DND-41 (cell line): ENCODE results near the gene SMU1.

Experiments used
- ATAC-seq: fragments of 200-7000 bp; cut with Tn5 transposase; 3 replicates; pipeline ENCODE4 v1.9.1; 2021; ENCODE audit warnings: low read depth; ENCODE audit not compliant: insufficient read depth
- DNase-seq: peaks from one replicate; pipeline ENCODE4 v3.0.0-alpha.2; 2020
- H2AFZ ChIP-seq: 2 replicates; pipeline ENCODE4 v1.6.0; 2012; ENCODE audit warnings: low read depth, low read length
- H3K27ac ChIP-seq: 2 replicates; pipeline ENCODE4 v1.5.1; 2012; ENCODE audit warnings: low read length, inconsistent platforms
- H3K27me3 ChIP-seq: fragments of 200-600 bp; sonication (generic); 2 replicates; pipeline ENCODE4 v1.6.0; 2012; ENCODE audit warnings: low read length, mild to moderate bottlenecking, inconsistent platforms; ENCODE audit not compliant: insufficient read depth, poor library complexity
- H3K36me3 ChIP-seq: 2 replicates; pipeline ENCODE4 v1.5.1; 2012; ENCODE audit warnings: low read length, inconsistent platforms; ENCODE audit not compliant: insufficient read depth
- H3K4me1 ChIP-seq: 2 replicates; pipeline ENCODE4 v1.5.1; 2012; ENCODE audit warnings: mild to moderate bottlenecking, low read length; ENCODE audit not compliant: insufficient read depth
- H3K4me2 ChIP-seq: 2 replicates; pipeline ENCODE4 v1.6.0; 2012; ENCODE audit warnings: mild to moderate bottlenecking, moderate library complexity, low read length, inconsistent platforms; ENCODE audit not compliant: insufficient read depth
- H3K4me3 ChIP-seq, 2 experiments: fragments of 200-600 bp in 1 of 2; shearing (Covaris generic) in 1 of 2; 2 replicates each; pipeline ENCODE4 v1.5.1; 2012 to 2016; ENCODE audit warnings: inconsistent platforms in 2 of 2, low read length in 2 of 2, mild to moderate bottlenecking in 2 of 2, low read depth in 1 of 2, moderate library complexity in 1 of 2
- H3K79me2 ChIP-seq: 2 replicates; pipeline ENCODE4 v1.6.0; 2012; ENCODE audit warnings: low read length, inconsistent platforms; ENCODE audit not compliant: insufficient read depth
- H3K9ac ChIP-seq: 2 replicates; pipeline ENCODE4 v1.6.0; 2012; ENCODE audit warnings: low read depth, mild to moderate bottlenecking, inconsistent platforms, low read length, moderate library complexity
- H3K9me3 ChIP-seq: 2 replicates; pipeline ENCODE4 v1.5.1; 2012; ENCODE audit warnings: low read length, moderate library complexity, mild to moderate bottlenecking, inconsistent platforms; ENCODE audit not compliant: insufficient read depth, severe bottlenecking
- H4K20me1 ChIP-seq: 2 replicates; pipeline ENCODE4 v1.6.0; 2012; ENCODE audit warnings: low read length; ENCODE audit not compliant: insufficient read depth
- EZH2 ChIP-seq: IDR thresholded peaks from 3 replicates; pipeline ENCODE4 v1.6.1; 2012; ENCODE audit warnings: borderline replicate concordance, low read depth, mild to moderate bottlenecking, moderate library complexity, low read length, inconsistent platforms; ENCODE audit not compliant: severe bottlenecking
- TF ChIP-seq, protein P1 (sequence below): IDR thresholded peaks from 2 replicates; pipeline ENCODE4 v1.5.1; 2012; ENCODE audit warnings: borderline replicate concordance, low read length, moderate library complexity, mild to moderate bottlenecking; ENCODE audit not compliant: poor library complexity, severe bottlenecking; ENCODE audit errors: extremely low read depth

The SMU1 gene

DNA sequence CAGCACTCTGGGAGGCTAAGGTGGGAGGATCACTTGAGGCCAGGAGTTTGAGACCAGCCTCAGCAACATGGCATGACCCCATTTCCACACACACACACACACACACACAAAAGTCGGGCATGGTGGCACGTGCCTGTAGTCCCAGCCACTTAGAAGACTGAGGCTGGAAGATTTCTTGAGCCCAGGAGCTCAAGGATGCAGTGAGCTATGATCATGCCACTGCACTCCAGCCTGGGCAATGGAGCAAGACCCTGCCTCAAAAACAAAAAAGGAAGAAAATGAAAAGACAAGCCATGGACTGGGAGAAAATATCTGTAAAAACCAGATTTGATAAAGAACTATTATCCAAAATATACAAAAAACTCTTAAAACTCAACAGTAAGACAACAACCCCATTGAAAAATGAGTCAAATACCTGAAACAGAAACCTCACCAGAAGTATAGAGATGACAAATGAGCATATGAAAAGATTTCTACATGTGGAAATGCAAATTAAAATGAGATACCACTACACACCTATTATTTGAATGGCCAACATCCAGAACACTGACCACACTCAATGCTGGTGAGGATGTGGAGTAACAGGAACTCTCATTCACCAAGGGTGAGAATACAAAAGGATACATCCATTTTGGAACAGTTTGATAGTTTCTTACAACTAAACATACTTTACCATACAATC is 26.7 kb downstream of the SMU1 start:
- peaks cover 65% of the 10 kb centered on the region for H3K36me3 ChIP-seq
- no peak for TF ChIP-seq EZH2
- TF ChIP-seq, protein P1, sequence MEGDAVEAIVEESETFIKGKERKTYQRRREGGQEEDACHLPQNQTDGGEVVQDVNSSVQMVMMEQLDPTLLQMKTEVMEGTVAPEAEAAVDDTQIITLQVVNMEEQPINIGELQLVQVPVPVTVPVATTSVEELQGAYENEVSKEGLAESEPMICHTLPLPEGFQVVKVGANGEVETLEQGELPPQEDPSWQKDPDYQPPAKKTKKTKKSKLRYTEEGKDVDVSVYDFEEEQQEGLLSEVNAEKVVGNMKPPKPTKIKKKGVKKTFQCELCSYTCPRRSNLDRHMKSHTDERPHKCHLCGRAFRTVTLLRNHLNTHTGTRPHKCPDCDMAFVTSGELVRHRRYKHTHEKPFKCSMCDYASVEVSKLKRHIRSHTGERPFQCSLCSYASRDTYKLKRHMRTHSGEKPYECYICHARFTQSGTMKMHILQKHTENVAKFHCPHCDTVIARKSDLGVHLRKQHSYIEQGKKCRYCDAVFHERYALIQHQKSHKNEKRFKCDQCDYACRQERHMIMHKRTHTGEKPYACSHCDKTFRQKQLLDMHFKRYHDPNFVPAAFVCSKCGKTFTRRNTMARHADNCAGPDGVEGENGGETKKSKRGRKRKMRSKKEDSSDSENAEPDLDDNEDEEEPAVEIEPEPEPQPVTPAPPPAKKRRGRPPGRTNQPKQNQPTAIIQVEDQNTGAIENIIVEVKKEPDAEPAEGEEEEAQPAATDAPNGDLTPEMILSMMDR, result no peak
- no peak overlapping the region for H3K4me2 ChIP-seq

DNA sequence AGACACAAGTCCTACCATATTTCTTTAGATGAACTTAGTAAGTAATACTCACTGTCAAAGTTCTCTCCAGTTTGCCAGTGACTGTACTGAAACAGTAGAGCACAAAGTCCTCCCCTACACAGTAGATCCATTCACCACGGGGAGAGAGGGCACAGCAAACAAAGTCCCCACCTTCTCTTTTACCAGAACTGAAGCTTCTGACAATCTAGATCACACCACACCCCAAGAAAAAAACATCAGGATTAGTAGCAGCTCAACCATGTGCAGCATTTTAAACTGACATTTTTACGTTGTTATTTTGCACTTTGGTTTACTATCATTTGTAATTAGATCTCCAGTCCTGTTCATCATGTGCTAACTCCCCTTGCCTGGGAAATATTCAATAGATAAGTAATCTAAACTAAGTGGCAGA is 28.4 kb downstream of the SMU1 start:
- H3K9ac ChIP-seq, result no peak overlapping the region
- H2AFZ ChIP-seq, result no peak overlapping the region

More for the DNA sequence above, 26.7 kb downstream of the SMU1 start:
- DNase-seq (no peak), ATAC-seq (no peak)
- H2AFZ ChIP-seq, result no peak overlapping the region
- no peak overlapping the region for H3K9ac ChIP-seq
- no peak overlapping the region for H3K27ac ChIP-seq
- H3K4me1 ChIP-seq, result no peaks in the 10 kb centered on the region; the same call in 1 of the 2 replicates
- H3K4me3 ChIP-seq, result no peak overlapping the region
- H3K9me3 ChIP-seq, result no peaks in the 10 kb centered on the region
- H3K27me3 ChIP-seq, result no peaks in the 10 kb centered on the region
- no peaks in the 10 kb centered on the region for H3K79me2 ChIP-seq
- H4K20me1 ChIP-seq, result no peaks in the 10 kb centered on the region

DNA sequence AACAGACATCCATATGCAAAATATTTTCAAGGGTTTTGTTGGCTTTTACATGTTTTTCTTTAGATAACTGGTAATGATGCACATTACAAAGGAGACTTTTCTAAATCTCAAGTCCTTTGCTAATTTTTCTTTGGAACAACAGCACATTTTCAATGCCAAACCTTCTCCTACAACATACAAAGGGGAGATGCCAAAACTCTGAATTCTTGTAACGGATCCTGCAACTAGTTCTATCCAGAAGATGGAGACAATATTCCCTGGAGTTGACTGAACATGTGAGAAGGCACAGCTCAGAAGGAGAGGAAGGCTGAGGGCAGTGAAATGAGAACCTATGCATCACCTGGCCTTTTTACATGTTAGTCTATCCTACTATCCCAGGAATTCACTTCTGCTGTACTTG is 30.4 kb downstream of the SMU1 start:
- peaks cover 4% of the 10 kb centered on the region; the same call in 1 of the 2 replicates for H3K4me1 ChIP-seq

More for the DNA sequence above, 28.4 kb downstream of the SMU1 start:
- no peaks in the 10 kb centered on the region for H3K27me3 ChIP-seq
- H3K4me3 ChIP-seq, result no peak overlapping the region
- H3K27ac ChIP-seq, result no peak overlapping the region
- H3K4me1 ChIP-seq, result peaks cover 4% of the 10 kb centered on the region; the same call in 1 of the 2 replicates
- ATAC-seq, result no peak
- H3K79me2 ChIP-seq, result no peaks in the 10 kb centered on the region
- no peak for TF ChIP-seq EZH2
- TF ChIP-seq, protein P1, result no peak
- H3K9me3 ChIP-seq, result no peaks in the 10 kb centered on the region
- no peaks in the 10 kb centered on the region for H4K20me1 ChIP-seq
- no peak overlapping the region for H3K4me2 ChIP-seq
- peaks cover 49% of the 10 kb centered on the region; the same call in 1 of the 2 replicates for H3K36me3 ChIP-seq
- no peak for DNase-seq

More for the DNA sequence above, 30.4 kb downstream of the SMU1 start:
- Histone ChIP-seq H3K36me3 (peaks cover 34% of the 10 kb centered on the region; the same call in 1 of the 2 replicates), H2AFZ (no peak overlapping the region), H3K4me3 (no peak overlapping the region), H3K9me3 (no peaks in the 10 kb centered on the region), H3K4me2 (no peak overlapping the region), H3K79me2 (no peaks in the 10 kb centered on the region), H3K9ac (no peak overlapping the region), H3K27ac (no peak overlapping the region), H4K20me1 (no peaks in the 10 kb centered on the region), H3K27me3 (no peaks in the 10 kb centered on the region)
- DNase-seq (no peak), ATAC-seq (no peak)
- TF ChIP-seq, protein P1, result no peak
- no peak for TF ChIP-seq EZH2
